Measurements from ENCODE around the gene MNAT1.
"Not testable (repeated sequence)": the region's sequence is repeated elsewhere in the genome, so short reads cannot be mapped to it uniquely, and the experiment has no call there.

The MNAT1 gene

DNA sequence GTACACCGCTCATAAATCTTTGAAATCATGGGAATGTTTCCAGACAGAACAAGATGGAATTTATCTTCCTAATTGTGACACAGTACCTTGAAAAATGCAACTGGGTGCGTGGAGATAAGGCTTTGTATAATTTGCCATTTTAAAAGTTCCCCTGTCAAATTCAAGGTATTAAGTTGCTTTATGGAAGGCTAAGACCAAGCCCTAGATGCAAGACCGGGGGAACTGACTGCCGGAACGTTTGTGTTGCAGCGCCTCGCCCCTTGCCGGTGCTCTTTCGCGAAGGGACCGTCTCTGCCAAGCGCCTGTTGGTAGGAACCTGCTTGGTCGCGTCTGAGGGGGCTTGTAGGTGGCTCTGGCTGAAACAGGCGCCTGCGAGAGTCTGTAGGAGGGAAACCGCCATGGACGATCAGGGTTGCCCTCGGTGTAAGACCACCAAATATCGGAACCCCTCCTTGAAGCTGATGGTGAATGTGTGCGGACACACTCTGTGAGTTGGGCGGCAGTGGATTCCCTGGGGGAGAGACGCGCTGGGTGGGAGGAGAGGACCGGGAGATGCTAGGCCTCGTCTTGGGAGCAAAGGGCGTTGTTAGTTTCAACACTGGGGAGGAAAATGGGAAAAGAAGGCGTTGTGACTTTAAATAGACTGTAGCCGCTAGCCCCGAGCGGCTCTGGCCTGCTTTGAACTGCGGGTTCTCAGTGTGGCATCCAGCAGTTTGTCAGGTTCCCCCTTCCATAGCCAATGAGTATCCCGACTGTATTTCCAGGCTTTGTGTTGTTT lies at the start of gene MNAT1:
MNAT1 (plus strand) TSS at position 297 of the 778 bp plus-strand sequence; CDS start at position 399, 102 bp downstream.
- DNase-seq (ENCODE audit: low spot score): peak; percentile 70

DNA sequence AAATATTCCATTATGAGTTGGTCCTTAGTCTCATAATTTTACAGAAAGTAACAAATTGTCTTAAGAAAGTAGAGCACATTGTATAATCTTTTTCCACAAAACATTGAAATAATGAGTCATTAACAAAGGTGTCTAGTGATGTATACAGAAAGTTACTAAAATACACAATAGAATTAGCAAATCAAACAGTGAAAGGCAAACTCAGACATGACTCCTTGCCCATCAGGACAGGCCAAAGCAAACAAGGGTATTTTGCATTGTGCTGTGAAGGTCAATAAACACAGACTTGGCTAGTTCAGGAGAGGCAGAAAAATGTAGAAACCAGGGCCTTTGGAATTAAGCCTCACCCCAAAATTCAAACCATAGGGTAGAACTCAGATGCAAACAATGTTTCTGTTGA lies 47.7 kb upstream of the MNAT1 start:
- no peak for DNase-seq (ENCODE audit: low spot score)

DNA sequence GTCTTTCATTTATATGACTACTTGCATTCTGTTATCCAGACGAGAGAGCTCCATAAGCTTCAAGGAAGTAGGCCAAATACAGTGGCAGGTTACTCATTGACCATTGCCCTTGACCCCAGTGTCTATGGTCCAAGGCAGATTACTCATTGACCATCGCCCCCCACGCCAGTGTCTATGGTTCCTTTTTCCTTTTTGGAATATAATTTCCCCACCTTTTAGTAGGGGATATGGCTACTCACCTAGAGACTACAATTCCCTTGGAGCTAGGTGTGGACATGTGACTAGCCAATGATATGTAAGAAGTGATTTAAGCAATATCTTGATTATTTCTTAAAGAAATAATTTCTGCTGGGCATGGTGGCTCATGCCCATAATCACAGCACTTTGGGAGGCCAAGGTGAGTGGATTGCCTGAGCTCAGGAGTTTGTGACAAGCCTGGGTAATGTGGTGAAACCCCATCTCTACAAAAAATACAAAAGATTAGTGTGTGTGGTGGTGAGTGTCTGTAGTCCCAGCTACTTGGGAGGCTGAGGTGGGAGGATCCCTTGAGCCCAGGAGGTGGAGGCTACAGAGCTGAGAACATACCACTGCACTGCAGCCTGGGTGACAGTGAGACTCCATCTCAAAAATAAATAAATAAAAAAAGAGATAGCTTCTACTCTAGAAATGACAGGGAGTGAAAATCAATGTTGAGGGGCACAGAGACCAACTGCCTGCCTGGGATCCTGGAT lies 43.0 kb upstream of the MNAT1 start:
- no peak for DNase-seq (ENCODE audit: low spot score)

DNA sequence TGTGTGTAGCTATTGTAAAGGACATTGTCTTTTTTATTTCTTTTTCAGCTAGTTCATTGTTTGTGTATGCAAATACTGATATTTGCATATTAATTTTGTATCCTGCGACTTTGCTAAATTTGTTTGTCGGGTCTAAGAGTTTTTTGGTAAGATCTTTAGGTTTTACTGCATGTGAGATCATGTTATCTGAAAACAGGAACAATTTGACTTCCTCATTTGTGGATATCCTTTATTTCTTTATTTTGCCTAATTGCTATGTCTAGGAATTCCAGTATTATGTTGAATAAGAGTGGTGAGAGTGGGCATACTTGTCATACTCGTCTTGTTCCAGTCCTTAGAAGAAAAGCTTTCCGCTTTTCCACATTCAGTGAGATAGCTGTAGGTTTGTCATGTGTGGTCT lies 39.2 kb upstream of the MNAT1 start:
- DNase-seq (ENCODE audit: low spot score): no peak

DNA sequence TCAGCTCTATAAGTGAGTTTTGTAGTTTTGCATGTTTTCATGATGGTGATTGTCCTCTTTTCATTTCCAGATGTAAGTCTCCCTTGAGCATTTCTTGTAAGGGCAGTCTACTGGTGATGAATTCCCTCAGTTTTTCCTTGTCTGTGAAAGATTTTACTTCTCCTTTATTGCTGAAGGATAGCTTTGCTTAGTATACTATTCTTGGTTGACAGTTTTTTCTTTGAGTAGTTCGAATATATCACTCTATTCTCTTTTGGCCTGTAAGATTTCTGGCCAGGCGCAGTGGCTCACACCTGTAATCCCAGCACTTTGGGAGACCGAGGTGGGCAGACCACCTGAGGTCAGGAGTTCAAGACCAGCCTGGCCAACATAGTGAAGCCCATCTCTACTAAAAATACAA lies 34.0 kb upstream of the MNAT1 start:
- no peak for DNase-seq (ENCODE audit: low spot score)

DNA sequence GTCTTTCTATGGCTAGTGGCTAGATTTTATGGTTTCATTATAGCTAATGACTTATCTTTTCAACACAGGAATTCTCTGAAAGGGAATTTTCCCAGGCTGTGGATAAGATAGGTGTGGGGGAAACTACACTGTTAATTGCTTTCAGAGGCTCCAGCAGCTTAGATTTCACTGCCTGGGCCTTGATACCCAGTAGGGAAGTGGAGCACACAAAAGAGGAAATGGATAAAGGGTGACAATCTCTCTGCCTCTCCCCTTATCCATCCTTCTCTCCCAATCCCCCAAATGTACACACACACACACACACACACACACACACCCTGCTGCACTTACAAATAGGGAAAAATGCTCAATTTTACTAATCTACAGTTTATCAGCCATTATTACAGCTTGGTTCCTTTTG lies 29.5 kb upstream of the MNAT1 start:
- no peak for DNase-seq (ENCODE audit: low spot score)

DNA sequence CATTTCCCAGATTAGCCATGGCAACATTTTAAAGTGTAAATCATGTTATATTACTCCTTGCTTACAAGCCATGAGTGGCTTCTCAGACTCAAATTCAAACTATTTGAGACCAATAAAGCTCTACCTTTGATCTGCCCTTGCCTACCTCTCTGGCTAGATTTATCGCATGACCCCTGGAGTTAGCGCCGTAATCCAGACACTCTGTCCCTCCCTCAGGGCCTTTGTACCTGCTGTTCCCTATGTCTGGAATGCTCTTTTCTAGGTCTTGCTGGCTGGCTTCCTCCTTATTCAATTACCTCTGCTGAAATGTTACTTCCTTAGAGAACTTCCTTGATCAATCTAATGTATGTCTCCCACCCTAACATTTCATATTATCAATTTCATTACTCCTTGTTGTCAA lies 26.7 kb upstream of the MNAT1 start:
- no peak for DNase-seq (ENCODE audit: low spot score)

DNA sequence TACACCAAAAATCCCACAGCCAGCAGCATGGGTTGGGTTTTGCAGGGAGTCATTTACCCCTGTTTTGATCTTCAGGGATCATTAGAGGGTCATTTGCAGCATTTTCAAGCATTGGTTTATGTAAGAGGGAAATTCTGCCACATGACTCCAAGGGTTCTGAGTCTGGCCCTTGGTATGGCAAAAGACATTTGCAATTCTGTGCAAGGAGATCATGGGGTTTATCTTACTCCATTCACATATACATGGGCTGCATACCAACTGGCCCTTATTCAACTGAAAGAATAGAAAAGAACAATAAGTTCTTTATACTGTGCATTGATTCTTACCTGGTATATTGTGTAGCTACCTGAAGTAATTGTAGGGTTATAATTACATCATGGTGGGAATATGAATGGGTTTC lies 24.1 kb upstream of the MNAT1 start:
- no peak for DNase-seq (ENCODE audit: low spot score)

DNA sequence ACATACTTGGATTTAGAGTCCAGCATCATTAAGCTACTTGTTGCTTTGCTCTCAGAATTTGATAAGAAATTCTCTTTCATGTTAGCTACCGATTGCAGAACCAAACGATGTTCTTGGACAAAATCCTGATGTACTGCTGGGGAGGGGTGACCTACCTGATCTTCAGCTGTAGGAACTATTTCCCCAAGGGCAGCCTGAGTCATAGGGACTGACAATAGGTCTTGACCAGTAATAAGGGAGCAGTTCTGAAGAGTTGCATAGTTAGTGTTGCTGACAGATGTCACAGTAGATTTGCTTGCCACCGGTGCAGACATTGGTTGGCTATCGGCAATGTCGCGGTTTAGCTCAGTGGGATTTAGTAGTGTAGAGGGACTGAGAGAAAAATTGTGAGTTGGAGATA lies 21.0 kb upstream of the MNAT1 start:
- no peak for DNase-seq (ENCODE audit: low spot score)

DNA sequence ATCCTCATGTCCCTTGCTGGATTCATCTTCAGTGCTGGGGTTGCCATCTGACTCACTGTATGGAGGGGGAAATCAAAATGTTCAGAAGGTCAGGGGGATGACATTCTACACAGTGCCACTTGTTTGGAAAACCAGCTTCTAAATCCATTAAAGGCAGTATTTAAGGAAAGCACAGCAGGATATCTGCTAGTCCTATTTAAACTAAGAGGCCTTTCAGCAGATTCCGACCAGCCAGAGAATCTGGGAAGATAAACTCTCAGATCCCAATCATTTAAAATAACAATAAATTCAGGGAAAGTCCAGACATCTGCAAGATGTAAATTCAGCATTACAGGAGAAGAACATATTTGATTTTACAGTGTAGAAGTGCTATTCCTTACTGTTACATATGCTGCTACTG lies 14.2 kb upstream of the MNAT1 start:
- no peak for DNase-seq (ENCODE audit: low spot score)

DNA sequence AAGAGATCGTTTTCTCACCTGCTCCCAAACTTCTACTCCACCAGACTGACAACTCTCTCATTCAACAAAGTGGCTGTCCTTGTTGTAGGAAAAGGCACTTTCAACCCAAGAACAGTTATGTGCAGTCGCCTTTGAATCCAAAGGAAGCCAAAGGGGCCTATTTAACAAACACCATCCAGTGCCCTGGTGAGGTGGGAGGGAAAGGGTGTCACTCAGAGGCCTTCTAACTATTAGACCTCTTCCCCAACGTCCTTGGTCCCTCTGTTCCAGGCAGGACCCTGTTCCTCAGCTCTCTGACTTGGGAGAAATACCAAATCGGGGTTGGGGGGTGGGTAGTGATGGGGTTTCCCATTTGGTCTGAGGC lies 13.6 kb upstream of the MNAT1 start:
- no peak for DNase-seq (ENCODE audit: low spot score)

DNA sequence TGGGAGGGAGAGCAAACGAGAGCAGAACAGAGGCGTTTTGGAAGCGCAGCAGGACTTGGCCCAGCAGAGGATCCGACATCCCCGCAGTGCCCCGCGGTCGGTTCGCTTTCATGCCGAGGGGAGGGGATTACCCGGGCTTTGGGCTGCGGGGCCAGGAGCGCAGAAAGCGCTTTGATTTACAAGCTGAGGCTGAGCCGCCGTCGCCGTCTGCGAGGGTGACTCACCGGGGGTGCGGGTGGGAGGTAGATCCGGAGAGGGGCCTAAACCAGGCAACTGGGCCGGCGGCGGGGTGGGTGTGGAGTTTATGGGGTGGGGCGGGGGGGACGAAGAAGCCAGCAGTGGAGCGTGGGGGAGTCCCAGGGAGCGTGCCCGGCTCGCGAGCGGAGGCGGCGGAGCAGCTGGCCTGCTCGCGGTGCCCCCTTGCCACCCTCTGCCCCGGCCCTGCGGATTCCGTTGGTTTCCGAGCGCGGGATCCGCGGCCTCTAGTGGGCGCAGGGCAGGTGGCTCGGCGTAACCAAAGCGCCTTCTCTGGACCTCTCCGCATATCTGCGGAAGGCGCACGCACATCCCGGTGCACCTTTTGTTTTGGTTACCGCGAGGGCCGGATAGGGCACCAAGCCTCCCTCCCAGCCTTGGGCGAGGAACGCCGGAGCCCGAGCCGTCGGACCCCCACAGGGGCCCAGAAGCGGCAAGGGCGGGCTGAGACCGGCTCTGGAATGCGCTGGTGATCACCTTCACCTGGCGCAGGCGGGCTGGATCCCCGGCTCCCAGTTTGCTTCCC lies 13.0 kb upstream of the MNAT1 start:
- peak; percentile 55 for DNase-seq (ENCODE audit: low spot score)

DNA sequence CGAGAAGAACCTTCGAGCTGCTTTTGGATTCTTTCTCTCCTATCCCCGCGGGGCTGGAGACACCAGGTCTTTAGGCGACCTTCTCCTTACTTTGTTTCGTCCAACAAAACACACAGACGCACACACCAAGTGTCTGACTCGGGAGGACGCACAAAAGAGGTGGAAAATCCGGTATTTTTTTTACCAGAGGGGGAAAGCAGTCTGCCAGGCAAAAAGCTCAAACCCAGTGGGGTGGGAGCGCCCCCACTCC lies 12.5 kb upstream of the MNAT1 start:
- no peak for DNase-seq (ENCODE audit: low spot score)

DNA sequence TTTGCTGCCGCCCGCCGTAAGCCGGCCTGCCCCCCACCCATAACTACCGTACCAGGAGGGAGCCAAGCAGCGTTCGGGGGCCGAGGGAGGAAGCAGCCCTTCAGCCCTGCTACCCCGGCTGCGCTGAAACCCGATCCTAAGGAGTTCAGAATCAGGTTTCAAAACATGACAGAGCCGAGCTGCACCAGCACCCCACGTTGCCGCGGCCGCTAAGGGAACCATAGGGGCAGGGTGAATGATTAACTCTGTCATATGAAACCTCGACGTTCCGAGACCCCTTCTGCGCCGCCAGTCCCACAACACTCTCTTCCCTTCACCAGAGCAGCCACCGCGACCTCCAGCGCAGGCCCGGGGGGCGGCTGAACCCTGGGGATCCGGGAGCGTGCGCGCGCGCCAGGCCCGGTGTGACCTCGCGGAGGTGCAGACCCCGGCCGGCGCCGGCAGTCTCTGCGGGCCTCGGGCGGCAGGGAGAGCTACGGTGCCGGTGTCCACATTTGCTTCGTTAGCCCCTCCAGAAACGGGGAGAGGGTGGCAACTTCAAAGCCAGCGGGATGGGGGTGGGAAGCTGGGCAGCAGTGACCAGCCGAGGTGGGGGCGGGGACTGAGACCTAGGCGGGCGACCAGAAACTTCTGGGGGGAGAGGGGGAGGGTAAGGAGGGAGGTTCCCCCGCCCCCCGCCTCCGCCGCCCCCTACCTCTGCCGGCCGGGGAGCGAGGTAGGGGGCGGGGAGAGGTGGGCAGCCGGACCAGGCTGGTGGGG lies 12.0 kb upstream of the MNAT1 start:
- DNase-seq (ENCODE audit: low spot score): peak; percentile 75

DNA sequence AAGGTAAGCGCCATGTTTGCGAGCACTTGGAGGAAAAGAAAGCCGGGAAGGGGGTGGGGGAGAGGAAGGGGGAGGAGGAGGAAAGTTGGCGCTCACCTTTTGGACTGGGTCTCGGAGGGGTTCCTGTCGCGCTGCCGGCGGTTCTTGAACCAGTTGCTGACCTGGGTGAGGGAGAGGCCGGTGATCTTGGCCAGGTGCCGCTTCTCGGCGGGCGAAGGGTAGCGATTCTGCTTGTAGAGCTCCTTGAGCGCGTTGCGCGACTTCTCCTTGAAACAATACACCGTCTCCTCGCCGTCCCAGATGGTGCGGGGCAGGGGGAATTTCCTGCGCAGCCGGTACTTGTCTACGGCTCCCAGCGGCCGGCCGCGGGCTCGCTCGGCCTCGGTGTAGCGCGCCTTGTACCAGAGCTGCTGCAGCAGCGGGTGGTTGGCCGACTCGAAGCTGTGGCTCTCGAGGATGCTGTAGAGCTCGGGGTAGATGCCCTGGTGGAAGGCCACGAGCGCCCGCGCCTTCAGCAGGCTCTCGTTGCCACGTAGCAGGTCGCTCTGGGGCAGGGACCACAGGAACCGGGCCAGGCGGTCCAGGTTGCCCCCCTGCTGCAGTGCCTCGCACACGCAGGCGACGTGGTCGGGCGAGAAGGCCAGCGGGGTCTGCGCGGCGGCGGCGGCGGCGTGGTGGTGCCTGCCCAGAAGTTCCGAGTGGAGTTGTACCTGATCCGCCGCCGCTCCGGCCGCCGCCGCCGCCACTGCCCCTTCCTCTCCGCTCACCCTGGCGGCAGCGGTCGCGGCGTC lies 11.2 kb upstream of the MNAT1 start:
- DNase-seq (ENCODE audit: low spot score): peak; percentile 26

DNA sequence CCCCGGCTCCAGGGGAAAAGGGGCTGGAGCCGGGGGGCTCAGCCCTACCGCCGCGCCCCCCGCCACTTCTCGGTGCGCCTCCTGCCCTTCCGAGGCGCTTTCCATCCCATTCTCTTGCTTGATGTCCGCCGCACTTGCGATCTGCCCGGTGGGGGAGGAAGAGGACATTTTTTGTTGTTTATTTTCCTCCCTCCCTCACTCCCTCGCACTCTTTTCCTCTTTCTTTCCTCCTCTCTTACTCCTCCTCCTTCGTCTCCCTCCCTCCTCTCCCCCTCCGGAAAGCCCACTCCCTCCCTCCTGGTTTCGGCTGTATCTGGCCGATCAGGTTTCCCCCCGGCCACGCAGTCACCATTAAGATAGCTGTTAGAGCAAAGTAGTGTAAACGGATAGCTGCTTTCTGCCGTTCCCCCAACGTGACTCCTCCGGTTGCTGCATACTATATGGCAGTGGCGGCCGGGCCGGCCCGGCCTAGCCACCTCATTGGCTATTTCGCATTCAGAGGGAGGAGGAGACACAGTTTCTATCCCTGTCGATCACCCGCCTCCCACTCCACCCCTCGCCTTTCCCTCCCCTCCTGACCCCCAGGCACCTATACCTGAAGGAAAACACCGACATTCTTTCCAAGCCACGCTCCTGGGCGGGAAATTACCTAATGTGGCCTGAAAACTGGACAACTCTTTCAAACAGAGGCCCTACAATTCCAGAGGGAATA lies 10.5 kb upstream of the MNAT1 start, which contains the start of gene SIX4:
SIX4 (minus strand) TSS at position 445 of the 712 bp plus-strand sequence; CDS start at position 168, 277 bp downstream.
- peak; percentile 89 for DNase-seq (ENCODE audit: low spot score)

DNA sequence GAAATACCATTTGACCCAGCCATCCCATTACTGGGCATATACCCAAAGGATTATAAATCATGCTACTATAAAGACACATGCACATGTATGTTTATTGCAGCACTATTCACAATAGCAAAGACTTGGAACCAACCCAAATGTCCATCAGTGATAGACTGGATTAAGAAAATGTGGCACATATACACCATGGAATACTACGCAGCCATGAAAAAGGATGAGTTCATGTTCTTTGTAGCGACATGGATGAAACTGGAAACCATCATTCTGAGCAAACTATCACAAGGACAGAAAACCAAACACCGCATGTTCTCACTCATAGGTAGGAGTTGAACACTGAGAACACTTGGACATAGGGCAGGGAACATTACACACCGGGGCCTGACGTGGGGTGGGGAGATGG lies 3.3 kb upstream of the MNAT1 start:
- DNase-seq (ENCODE audit: low spot score): not testable (repeated sequence)

DNA sequence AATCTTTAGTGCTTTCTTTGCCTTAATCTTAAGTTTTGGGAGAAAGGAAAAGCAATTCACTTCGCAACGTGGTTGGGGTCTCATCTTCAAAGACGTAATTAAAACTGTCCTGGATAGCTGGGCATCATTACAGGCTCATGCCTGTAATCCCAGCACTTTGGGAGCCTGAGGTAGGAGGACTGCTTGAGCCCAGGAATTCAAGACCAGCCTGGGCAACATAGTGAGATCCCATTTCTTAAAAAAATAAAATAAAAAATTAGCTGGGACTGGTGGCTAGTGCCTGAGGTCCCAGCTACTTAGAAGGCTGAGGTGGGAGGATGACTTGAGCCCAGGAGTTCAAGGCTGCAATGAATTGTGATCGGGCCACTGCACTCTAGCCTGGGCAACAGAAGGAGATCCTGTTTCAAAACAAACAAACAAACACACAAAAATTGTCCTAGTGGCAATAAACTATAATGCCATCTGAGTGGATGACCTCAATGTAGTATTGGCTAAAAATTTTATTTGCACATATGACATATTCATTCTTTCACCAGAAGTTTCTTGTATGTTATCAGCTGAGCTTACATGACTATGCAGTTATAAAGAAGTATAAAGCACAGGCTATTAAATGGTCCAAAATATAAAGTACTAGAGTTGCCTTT lies 1.6 kb upstream of the MNAT1 start:
- no peak for DNase-seq (ENCODE audit: low spot score)

DNA sequence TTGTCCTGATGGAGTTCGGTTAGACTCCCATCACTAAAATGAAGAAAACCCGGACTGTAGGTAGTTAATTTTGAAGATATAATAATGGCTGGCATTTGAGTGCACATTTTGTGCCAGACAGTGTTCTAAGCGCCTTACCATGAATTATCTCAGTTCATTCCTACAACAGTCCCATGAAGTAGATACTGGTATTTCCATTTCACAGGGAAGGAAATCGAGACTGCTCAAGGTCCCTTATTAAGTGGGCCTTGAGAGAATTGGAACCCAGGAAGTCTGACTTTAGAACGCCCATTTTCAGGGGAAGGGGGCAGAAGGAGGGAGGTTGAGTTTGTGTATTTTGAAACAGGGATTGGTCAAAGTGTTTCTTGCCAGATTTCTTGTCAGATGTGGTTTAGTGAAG lies 855 bp downstream of the MNAT1 start:
- DNase-seq (ENCODE audit: low spot score): no peak

DNA sequence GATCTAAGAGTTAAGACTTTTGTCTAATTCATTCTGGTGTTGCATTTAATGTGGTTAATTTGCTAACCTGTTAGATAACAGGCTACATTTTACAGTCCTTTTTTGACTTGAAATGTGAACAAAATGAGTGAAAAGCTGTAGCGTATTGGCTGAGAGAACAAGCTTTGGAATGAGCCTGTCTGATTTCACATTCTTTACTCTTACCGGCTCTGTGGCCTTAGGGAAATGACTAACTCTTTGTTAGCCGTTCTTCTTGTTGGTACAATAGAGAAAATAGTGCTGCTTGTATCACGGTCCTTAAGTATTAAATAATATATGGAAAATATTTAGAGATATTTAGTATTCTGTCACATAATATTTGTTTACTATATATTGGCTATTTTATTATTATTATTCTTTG lies 1.9 kb downstream of the MNAT1 start:
- no peak for DNase-seq (ENCODE audit: low spot score)
